ENCODE results near the gene MOAP1. TPM values are rescaled to one million over a fixed set of nuclear protein-coding genes. Genes with fewer than 3 reads are reported as not detected.
"Not testable (repeated sequence)": the region's sequence is repeated elsewhere in the genome, so short reads cannot be mapped to it uniquely, and the experiment has no call there.

MOAP1 gene
- total RNA-seq, 8 experiments from 2014 or later, result 13.6 to 81.2 (median 50.4) TPM

GRCh38 chr14:93173943-93174395 lies 10.7 kb downstream of the MOAP1 start:
- Histone ChIP-seq H3K4me1 (replicated peaks in 1 of 2) (peaks cover 6 to 7% of the 10 kb centered on the region in 2 donors), H3K27ac (peak overlapping the region in 1 of 2 donors; percentile 23), H3K4me3 (peak overlapping the region in 1 of 5 donors; percentile 2)
- in situ Hi-C loops (cut with MboI; ENCODE audit: low pct_unique_long_range_greater_than_20kb in 2 of 9, low sequenced_read_pairs in 9 of 9, unreplicated experiment in 9 of 9), result no loop called here
- WGBS, 10 experiments, result 0 to 100% (median 27%) methylated on average over 1 to 9 of the region's 10 CpGs; no CpG with 5 or more reads in 1 of the 10 experiments
- ATAC-seq (replicated peaks in 6 of 8), result peak; percentile 79 to 99 (median 98)

- Histone ChIP-seq H3K27ac (no peak overlapping the region), H3K4me3 (no peak overlapping the region), H3K4me1 (replicated peaks in 1 of 2) (peaks cover 6 to 7% of the 10 kb centered on the region in 2 donors)
- 90 to 100% methylated on average over 3 to 4 of the region's 4 CpGs; no CpG with 5 or more reads in 8 of the 10 experiments for WGBS, 10 experiments
- in situ Hi-C loops (cut with MboI; ENCODE audit: low pct_unique_long_range_greater_than_20kb in 2 of 9, low sequenced_read_pairs in 9 of 9, unreplicated experiment in 9 of 9), result no loop called here
- ATAC-seq (replicated peaks in 6 of 8), result no peak
Measured at GRCh38 chr14:93171376-93171775, 13.3 kb downstream of the MOAP1 start.

- H3K4me3 ChIP-seq; H3K27ac ChIP-seq; in situ Hi-C loops (cut with MboI; ENCODE audit: low pct_unique_long_range_greater_than_20kb in 2 of 9, low sequenced_read_pairs in 9 of 9, unreplicated experiment in 9 of 9); H3K4me1 ChIP-seq (replicated peaks in 1 of 2); ATAC-seq (replicated peaks in 6 of 8): not testable (repeated sequence)
- WGBS, 10 experiments, result no CpG with 5 or more reads among the region's 20 CpGs
Measured at GRCh38 chr14:93170141-93170540, 14.6 kb downstream of the MOAP1 start.

GRCh38 chr14:93169619-93170018 lies 15.1 kb downstream of the MOAP1 start:
- in situ Hi-C loops (cut with MboI; ENCODE audit: low pct_unique_long_range_greater_than_20kb in 2 of 9, low sequenced_read_pairs in 9 of 9, unreplicated experiment in 9 of 9); ATAC-seq (replicated peaks in 6 of 8); H3K4me3 ChIP-seq; H3K27ac ChIP-seq; H3K4me1 ChIP-seq (replicated peaks in 1 of 2): not testable (repeated sequence)
- WGBS, 10 experiments, result 67 to 100% (median 80%) methylated on average over 1 to 2 of the region's 6 CpGs; no CpG with 5 or more reads in 7 of the 10 experiments

DNA sequence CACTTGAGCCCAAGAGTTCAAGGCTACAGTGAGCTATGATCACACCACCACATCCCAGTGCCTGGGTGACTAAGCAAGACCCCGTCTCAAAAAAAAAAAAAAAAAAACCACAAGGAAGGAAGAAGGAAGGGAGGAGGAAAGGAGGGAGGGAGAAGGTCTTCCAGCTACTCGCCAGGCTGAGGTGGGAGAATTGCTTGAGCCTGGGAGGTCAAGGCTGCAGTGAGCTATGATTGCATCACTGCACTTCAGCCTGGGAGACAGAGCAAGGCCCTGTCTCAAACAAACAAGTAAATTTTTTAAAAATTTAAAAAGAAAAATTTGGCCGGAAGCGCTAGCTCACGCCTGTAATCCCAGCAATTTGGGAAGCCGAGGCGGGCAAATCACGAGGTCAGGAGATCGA lies 16.1 kb downstream of the MOAP1 start:
- H3K4me1 ChIP-seq (replicated peaks in 1 of 2); H3K27ac ChIP-seq; in situ Hi-C loops (cut with MboI; ENCODE audit: low pct_unique_long_range_greater_than_20kb in 2 of 9, low sequenced_read_pairs in 9 of 9, unreplicated experiment in 9 of 9); ATAC-seq (replicated peaks in 6 of 8); H3K4me3 ChIP-seq: not testable (repeated sequence)
- WGBS, 10 experiments, result 71 to 100% (median 87%) methylated on average over 1 to 8 of the region's 9 CpGs; no CpG with 5 or more reads in 1 of the 10 experiments

DNA sequence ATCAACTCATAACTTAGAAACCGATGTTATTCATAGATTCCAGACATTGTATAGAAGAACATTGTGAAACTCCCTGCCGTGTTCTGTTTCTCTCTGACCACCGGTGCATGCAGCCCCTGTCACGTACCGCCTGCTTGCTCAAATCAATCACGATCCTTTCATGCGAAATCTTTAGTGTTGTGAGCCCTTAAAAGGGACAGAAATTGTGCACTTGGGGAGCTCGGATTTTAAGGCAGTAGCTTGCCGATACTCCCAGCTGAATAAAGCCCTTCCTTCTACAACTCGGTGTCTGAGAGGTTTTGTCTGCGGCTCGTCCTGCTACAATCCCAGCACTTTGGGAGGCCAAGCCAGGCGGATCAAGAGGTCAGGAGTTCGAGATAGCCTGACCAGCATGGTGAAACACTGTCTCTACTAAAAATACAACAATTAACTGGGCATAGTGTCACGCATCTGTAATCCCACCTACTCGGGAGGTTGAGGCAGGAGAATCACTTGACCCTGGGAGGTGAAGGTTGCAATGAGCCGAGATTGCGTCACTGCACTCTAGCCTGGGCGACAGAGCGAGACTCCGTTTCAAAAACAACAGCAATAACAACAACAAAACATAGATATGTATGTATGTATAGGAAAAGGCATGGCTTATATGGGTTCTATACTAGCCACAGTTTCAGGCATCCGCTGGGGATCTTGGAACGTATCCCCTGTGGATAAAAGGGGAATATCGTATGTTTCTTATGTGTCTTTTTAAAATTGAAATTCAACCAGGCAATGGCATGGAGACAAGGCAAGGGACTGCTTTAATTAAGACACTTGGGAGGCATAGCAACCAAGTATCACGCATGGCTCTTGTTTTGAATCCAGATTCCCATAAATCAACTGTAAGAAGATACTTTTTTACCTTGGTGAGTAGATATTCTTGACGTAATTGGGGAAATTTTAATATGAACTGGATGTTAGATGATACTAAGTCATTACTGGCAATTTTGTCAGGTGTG lies 19.1 kb downstream of the MOAP1 start:
- H3K4me3 ChIP-seq; in situ Hi-C loops (cut with MboI; ENCODE audit: low pct_unique_long_range_greater_than_20kb in 2 of 9, low sequenced_read_pairs in 9 of 9, unreplicated experiment in 9 of 9); ATAC-seq (replicated peaks in 6 of 8); H3K27ac ChIP-seq; H3K4me1 ChIP-seq (replicated peaks in 1 of 2): not testable (repeated sequence)
- 33 to 94% (median 68%) methylated on average over 2 to 18 of the region's 26 CpGs for WGBS, 10 experiments

GRCh38 chr14:93163564-93163963 lies 21.1 kb downstream of the MOAP1 start:
- in situ Hi-C loops (cut with MboI; ENCODE audit: low pct_unique_long_range_greater_than_20kb in 2 of 9, low sequenced_read_pairs in 9 of 9, unreplicated experiment in 9 of 9), result no loop called here
- ATAC-seq (replicated peaks in 6 of 8), result no peak
- Histone ChIP-seq H3K27ac (no peak overlapping the region), H3K4me3 (no peak overlapping the region), H3K4me1 (replicated peaks in 1 of 2) (no peaks in the 10 kb centered on the region)
- 48 to 100% (median 75%) methylated on average over 1 to 5 of the region's 5 CpGs; no CpG with 5 or more reads in 1 of the 10 experiments for WGBS, 10 experiments

DNA sequence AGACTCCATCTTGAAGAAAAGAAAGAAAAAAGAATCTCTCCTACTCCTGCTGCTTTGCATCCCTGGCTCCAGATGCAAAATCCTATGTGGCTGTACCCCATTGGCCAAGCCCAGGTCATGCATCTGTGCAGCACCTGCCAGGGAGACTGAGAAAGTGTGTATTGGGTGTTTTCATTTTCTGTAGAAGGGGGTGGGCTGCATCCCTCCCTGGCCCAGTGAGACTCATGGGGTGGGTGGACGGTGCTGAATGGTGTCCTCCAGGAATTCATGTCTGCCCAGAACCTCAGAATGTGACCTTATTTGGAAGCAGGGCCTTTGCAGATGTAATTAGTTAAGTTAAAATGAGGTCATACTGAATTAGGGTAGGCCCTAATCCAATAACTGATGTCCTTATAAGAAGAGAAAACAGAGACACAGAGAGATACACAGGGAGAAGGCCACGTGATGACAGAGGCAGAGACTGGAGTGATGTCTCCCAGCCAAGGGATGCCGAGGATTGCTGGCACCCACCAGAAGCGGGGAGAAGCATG lies 23.2 kb downstream of the MOAP1 start:
- no peaks in the 10 kb centered on the region for H3K4me1 ChIP-seq (replicated peaks in 1 of 2)
- no peak overlapping the region for H3K4me3 ChIP-seq
- 18 to 90% (median 67%) methylated on average over 1 to 3 of the region's 4 CpGs; no CpG with 5 or more reads in 3 of the 10 experiments for WGBS, 10 experiments
- no peak overlapping the region for H3K27ac ChIP-seq
- ATAC-seq (replicated peaks in 6 of 8), result peak in 2 of 8 experiments; percentile 14 to 35
- in situ Hi-C loops (cut with MboI; ENCODE audit: low pct_unique_long_range_greater_than_20kb in 2 of 9, low sequenced_read_pairs in 9 of 9, unreplicated experiment in 9 of 9), result no loop called here

DNA sequence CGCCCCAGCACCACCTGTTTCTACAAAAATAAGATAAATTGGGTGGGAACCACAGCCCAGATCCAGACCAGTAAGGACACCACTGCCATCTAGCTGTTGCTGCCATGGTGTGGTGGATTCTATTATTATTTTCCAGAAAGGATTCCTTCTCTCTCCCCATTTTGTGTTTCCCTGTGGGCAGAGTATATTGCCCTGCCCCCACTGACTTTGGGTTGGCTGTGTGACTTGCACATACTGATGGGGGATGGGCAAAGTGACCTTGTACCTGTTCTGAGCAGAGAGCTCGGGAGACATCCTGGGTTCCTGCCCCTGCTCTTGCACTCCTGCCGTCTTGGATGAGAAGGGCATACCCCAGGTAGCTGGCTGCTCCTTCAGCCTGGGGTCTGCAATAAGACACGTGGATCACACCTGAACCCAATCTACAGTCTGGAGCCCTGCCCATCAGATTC lies 24.3 kb downstream of the MOAP1 start:
- no peaks in the 10 kb centered on the region for H3K4me1 ChIP-seq (replicated peaks in 1 of 2)
- WGBS, 10 experiments, result 0 to 100% (median 67%) methylated on average over 1 of the region's 4 CpGs; no CpG with 5 or more reads in 6 of the 10 experiments
- H3K4me3 ChIP-seq, result no peak overlapping the region
- H3K27ac ChIP-seq, result no peak overlapping the region
- in situ Hi-C loops (cut with MboI; ENCODE audit: low pct_unique_long_range_greater_than_20kb in 2 of 9, low sequenced_read_pairs in 9 of 9, unreplicated experiment in 9 of 9), result no loop called here
- ATAC-seq (replicated peaks in 6 of 8), result peak in 3 of 8 experiments; percentile 62 to 78 (median 76)

DNA sequence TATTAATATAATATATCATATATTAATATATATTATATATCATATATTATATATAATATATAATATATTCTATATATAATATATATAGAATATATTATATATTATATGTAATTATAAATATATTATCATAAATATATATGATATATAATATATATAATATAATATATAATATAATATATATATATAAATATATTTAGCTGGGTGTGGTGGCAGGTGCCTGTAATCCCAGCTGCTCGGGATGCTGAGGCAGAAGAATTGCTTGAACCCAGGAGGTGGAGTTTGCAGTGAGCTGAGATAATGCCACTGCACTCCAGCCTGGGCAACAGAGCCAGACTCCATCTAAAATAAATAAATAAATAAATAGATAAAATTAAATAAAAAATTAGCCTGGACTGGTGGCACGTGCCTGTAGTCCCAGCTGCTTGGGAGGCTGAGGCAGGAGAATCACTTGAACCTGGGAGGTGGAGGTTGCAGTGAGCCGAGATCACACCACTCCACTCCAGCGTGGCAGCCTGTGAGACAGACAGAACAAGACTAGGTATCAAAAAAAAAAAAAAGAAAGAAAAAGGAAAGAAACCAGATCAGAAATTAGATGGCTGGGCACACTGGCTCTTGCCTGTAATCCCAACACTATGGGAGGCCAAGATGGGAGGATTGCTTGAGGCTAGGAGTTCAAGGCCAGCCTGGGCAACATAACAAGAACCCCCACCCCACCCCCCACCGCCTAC lies 24.9 kb downstream of the MOAP1 start:
- 61 to 100% (median 81%) methylated on average over 1 to 3 of the region's 5 CpGs; no CpG with 5 or more reads in 2 of the 10 experiments for WGBS, 10 experiments
- H3K4me3 ChIP-seq; in situ Hi-C loops (cut with MboI; ENCODE audit: low pct_unique_long_range_greater_than_20kb in 2 of 9, low sequenced_read_pairs in 9 of 9, unreplicated experiment in 9 of 9); H3K27ac ChIP-seq; H3K4me1 ChIP-seq (replicated peaks in 1 of 2): not testable (repeated sequence)
- peak in 1 of 8 experiments; percentile 30 for ATAC-seq (replicated peaks in 6 of 8)

DNA sequence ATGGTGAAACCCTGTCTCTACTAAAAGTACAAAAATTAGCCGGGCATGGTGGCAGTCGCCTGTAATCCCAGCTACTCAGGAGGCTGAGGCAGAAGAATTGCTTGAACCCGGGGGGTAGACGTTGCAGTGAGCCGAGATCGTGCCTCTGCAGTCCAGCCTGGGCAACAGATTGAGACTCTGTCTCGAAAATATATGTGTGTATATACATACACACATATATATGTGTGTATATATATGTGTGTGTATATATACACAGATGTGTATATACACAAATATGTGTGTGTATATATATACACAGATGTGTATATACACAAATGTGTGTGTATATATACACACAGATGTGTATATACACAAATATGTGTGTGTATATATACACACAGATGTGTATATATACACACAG lies 26.3 kb downstream of the MOAP1 start:
- H3K4me1 ChIP-seq (replicated peaks in 1 of 2); H3K4me3 ChIP-seq; in situ Hi-C loops (cut with MboI; ENCODE audit: low pct_unique_long_range_greater_than_20kb in 2 of 9, low sequenced_read_pairs in 9 of 9, unreplicated experiment in 9 of 9); ATAC-seq (replicated peaks in 6 of 8); H3K27ac ChIP-seq: not testable (repeated sequence)
- 50 to 95% methylated on average over 2 to 4 of the region's 7 CpGs; no CpG with 5 or more reads in 8 of the 10 experiments for WGBS, 10 experiments

- whole genome bisulfite sequencing, 10 experiments, result 17 to 94% (median 82%) methylated on average over 1 to 3 of the region's 8 CpGs; no CpG with 5 or more reads in 4 of the 10 experiments
- no peak overlapping the region for H3K27ac ChIP-seq
- in situ Hi-C loops (cut with MboI; ENCODE audit: low pct_unique_long_range_greater_than_20kb in 2 of 9, low sequenced_read_pairs in 9 of 9, unreplicated experiment in 9 of 9), result no loop called here
- H3K4me3 ChIP-seq, result no peak overlapping the region
- ATAC-seq (replicated peaks in 6 of 8), result no peak
- H3K4me1 ChIP-seq (replicated peaks in 1 of 2), result no peaks in the 10 kb centered on the region
Measured at GRCh38 chr14:93156693-93157369, 27.9 kb downstream of the MOAP1 start.
